Epithelial cell of proximal tubule (primary cell): ENCODE results near the gene ZNF692. TPM values are rescaled to one million over a fixed set of nuclear protein-coding genes. Genes with fewer than 3 reads are reported as not detected.

ENCODE experiments used
- DNase-seq: peaks from one replicate; pipeline ENCODE4 v3.0.0-alpha.2; 2011; ENCODE audit warnings: low read depth
- H3K4me3 ChIP-seq: 2 replicates; pipeline ENCODE4 v1.5.1; 2011; ENCODE audit warnings: low read depth, mild to moderate bottlenecking, low read length
- total RNA-seq: library from RNA; depleted of rRNA; stranded (reverse); fragments of >200 nt; gene quantifications from 2 replicates; pipeline ENCODE4 v1.2.3, GENCODE V29; 2015
- TF ChIP-seq, protein P1 (sequence below): conservative IDR thresholded peaks from 2 replicates; pipeline ENCODE4 v1.5.1; 2012; ENCODE audit warnings: low read depth, mild to moderate bottlenecking, low read length

ZNF692 gene
- total RNA-seq, 1 donor from 2014 or later = 35.7 TPM

DNA sequence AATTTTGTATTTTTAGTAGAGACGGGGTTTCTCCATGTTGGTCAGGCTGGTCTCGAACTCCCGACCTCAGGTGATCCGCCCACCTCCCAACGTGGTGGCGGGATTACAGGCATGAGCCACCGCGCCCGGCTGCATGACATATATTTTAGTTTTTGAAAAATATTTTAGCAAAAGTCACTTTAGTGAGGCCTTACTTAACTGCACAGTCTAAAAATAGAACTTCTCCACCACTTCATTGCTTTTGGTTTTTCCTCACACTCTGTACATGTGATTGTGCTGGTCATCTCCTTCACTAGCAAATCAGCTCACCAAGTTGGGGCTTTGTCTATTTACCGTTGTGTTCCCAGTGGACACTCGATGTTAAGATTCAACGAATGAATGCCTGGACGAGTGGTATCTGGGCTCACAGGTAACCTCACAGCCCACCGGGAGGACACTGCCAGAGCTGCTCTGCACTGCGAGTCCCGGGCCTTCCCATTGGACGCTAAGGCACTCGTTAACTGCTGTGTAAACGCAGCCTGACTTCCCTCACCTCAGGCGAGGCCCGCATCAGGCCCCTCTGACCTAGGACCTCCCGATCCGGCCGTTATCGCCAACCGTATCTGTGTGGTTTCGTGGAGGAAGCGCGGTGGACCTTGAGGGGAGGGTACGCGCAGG lies 14.0 kb upstream of the ZNF692 start:
- TF ChIP-seq, protein P1, sequence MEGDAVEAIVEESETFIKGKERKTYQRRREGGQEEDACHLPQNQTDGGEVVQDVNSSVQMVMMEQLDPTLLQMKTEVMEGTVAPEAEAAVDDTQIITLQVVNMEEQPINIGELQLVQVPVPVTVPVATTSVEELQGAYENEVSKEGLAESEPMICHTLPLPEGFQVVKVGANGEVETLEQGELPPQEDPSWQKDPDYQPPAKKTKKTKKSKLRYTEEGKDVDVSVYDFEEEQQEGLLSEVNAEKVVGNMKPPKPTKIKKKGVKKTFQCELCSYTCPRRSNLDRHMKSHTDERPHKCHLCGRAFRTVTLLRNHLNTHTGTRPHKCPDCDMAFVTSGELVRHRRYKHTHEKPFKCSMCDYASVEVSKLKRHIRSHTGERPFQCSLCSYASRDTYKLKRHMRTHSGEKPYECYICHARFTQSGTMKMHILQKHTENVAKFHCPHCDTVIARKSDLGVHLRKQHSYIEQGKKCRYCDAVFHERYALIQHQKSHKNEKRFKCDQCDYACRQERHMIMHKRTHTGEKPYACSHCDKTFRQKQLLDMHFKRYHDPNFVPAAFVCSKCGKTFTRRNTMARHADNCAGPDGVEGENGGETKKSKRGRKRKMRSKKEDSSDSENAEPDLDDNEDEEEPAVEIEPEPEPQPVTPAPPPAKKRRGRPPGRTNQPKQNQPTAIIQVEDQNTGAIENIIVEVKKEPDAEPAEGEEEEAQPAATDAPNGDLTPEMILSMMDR = no peak
- peak overlapping the region; percentile 68 for H3K4me3 ChIP-seq
- peak; percentile 35 for DNase-seq

DNA sequence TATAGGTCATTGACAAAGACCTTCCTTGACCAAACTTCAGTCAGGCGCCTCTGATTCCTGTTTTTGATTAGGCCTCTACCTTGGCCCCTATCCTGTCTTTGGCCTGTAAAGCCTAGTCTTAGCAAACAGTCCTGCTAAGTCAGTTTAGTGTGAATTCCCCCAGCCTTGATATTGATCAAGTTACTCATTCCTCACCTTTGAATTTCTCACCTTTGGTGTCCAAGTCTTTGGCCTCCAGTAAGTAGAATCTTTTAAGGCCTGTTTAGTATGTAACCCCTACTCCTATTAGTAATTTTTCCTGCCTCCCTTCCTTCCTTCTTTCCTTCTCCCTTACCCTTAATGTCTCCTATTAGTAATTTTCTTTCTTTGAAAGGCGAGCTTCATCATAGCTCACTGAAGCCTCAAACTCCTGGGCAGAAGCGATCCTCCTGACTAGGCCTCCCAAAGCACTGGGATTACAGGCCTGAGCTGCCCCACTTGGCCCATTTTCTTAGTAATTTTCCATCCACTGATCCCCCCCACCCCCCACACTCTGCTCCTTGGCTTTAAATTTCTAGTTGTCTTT lies 13.0 kb upstream of the ZNF692 start:
- TF ChIP-seq, protein P1 = no peak
- DNase-seq = no peak
- no peak overlapping the region for H3K4me3 ChIP-seq

DNA sequence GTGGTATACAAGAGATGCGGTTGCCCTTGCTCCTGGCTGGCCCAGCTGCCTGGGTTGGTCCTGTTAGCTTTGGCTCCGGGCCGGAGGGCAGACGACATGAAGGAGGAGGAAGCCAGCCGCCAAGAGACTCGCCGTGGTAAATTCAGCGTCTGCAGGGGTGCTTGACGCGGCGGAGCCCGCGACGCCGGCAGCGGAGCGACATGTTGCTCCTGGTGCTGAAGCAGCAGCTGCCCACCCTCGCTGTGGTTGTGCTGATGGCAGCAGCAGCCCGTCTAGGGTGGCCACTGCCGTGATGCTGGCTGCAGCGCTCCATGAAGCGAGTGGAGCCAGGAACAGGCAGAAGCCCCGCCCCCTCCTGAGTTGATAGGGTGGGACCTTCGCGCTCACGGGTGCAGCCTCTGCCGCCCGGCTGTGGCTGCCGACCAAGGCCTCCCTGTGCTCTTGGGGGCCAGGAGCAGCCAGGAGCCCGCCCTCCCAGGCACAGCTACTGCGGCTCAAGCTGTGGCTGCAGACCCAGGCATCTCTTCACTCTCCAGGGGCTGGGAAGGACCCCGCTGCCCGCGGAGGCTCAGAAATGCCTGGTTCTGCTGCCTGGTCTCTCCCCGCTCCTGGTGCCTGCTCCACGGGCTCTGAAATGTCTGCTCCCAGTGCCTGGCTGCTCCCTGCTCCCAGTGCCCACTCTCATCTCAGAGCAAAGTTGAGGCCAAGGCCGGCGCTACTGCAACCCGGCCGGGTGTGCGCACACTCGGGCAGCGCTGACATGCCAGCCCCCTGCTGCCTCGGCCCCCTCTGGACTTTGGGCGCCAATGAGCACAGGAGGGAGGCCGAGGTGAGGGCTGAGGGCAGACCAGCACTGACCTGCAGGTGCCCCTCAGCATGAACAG lies 4.4 kb upstream of the ZNF692 start:
- H3K4me3 ChIP-seq = peak overlapping the region; percentile 65
- TF ChIP-seq, protein P1 = no peak
- no peak for DNase-seq

DNA sequence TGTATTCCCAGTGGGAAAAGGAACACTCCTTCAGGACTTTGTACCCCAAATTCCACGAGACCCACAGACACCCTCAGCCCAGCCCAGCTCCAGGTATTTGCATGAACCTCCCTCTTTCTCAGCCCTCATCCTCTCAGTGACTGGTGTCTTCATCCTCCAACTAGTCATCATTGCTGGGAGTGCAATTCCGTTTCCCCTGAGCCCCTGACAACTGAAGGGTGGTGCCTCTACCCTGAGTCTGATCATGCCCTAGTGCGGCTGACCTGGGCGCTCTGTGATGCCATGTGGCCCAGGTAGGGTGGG lies 3.8 kb upstream of the ZNF692 start:
- H3K4me3 ChIP-seq = peak overlapping the region; percentile 65
- no peak for DNase-seq
- TF ChIP-seq, protein P1 = no peak

DNA sequence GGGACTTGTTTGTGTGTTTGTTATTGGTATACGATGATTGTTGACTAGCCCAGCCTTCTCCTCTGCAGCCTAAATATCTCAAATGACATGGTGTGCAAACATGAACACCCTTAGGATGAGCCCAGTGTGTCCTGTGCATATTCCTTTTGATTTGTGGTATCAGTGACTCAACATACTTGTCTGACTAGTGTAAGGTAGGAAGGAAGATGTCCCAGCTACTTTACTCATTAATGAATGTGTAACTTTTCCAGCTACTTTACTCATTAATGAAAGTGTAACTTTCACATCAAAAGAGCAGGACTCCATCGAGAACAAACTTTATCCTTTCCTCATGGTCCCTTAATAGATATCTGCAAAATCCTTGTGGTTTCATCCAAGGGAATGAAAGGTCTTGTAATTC lies 2.7 kb upstream of the ZNF692 start:
- no peak overlapping the region for H3K4me3 ChIP-seq
- TF ChIP-seq, protein P1 = no peak

DNA sequence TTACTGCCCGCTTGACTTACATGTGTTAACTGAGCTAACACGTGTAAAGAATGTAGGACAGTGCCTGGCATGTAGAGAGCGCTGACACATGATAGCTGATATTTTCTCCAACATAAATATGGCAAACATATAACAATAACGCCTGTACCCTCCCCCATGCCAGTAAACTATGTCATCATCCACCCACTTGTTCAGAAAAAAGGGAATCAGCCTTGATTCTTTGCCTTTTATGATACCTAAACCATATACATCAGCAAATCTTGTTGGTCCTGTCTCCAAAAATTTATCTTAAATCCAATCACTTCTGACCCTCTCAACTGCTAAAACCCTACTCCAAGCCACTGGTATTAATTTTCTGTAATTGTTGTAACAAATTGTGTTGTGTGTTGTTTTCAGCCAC lies 1.1 kb upstream of the ZNF692 start:
- no peak for DNase-seq
- H3K4me3 ChIP-seq = no peak overlapping the region
- TF ChIP-seq, protein P1 = no peak

More for the DNA sequence above, 2.7 kb upstream of the ZNF692 start:
- no peak for DNase-seq
